ENCODE results near the gene NTN3. TPM values are rescaled to one million over a fixed set of nuclear protein-coding genes. Genes with fewer than 3 reads are reported as not detected.

Gene NTN3
- total and polyA plus RNA-seq, 2 donors from 2014 or later = 0.28 TPM; not detected in 1

DNA sequence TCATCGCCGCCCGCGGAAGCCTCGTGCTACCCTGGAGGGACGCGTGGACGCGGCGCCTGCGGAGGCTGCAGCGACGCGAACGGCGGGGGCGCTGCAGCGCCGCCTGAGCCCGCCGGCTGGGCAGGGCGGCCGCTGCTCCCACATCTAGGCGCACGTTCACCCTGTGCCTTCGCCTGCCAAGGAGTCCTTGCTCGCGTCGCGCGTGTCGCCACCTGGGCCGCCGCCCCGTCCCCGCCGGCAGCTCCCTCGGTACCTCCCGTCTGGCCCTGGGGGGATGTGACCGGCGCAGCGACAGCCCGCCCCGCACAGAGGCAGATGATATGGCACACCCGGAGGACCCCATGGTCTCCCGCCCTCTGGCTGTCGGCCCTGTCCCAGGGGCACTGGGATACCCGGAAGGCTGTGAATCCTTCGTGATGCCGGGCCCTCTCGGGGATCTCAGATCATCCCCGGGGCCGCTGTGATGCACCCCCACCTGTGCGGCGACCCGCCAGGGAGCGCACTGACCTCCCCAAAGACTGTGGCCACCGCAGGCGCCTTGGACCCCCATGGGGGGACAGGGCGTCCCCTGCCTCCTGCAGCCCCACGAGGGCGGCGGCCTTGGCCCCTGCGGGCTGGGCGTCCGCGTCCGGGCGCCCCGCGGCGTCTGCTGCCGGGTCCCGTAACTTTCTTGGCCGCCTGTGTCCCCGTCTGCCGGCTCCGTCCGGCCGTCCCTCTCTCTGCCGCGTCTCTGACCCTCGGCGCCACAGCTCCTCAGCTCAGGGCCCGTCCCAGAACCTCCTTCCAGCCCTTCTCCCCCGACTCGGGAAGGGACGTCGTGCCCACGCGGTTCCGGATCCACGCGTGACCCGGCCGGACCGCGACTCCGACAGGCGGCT, 3.1 kb downstream of the NTN3 start:
- H3K9me3 ChIP-seq (ENCODE audit: control insufficient read depth in 2 of 3, insufficient read depth in 1 of 3, low read length in 3 of 3) = no peaks in the 10 kb centered on the region
- peaks cover 0 to 45% (median 12%) of the 10 kb centered on the region in 3 donors for H3K4me1 ChIP-seq (ENCODE audit: control insufficient read depth in 2 of 3, insufficient read depth in 2 of 3, low read depth in 1 of 3, low read length in 3 of 3)
- FAIRE-seq (no peak), DNase-seq (peak in 4 of 5 donors; percentile 43 to 85 (median 73))
- H3K27me3 ChIP-seq (ENCODE audit: control insufficient read depth, insufficient read depth, low read length) = no peaks in the 10 kb centered on the region
- no peaks in the 10 kb centered on the region for H3K36me3 ChIP-seq (ENCODE audit: control insufficient read depth in 2 of 3, insufficient read depth in 3 of 3, low read length in 3 of 3)
- peak overlapping the region; percentile 44 to 69 (median 58) for H3K4me3 ChIP-seq (ENCODE audit: low read length in 3 of 3)
- TF ChIP-seq, protein P1, sequence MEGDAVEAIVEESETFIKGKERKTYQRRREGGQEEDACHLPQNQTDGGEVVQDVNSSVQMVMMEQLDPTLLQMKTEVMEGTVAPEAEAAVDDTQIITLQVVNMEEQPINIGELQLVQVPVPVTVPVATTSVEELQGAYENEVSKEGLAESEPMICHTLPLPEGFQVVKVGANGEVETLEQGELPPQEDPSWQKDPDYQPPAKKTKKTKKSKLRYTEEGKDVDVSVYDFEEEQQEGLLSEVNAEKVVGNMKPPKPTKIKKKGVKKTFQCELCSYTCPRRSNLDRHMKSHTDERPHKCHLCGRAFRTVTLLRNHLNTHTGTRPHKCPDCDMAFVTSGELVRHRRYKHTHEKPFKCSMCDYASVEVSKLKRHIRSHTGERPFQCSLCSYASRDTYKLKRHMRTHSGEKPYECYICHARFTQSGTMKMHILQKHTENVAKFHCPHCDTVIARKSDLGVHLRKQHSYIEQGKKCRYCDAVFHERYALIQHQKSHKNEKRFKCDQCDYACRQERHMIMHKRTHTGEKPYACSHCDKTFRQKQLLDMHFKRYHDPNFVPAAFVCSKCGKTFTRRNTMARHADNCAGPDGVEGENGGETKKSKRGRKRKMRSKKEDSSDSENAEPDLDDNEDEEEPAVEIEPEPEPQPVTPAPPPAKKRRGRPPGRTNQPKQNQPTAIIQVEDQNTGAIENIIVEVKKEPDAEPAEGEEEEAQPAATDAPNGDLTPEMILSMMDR (IDR thresholded peaks at IDR 0.05; ENCODE audit: borderline replicate concordance, extremely low read depth, insufficient read depth) = peak; percentile 49
- H3K27ac ChIP-seq (ENCODE audit: low read depth in 2 of 2, low read length in 2 of 2) = peak overlapping the region; percentile 87 to 88
- H3K9ac ChIP-seq (ENCODE audit: low read length in 3 of 3) = peak overlapping the region in 2 of 3 donors; percentile 67 to 69
- intact Hi-C loops (cut with DNase I) = no loop called here

DNA sequence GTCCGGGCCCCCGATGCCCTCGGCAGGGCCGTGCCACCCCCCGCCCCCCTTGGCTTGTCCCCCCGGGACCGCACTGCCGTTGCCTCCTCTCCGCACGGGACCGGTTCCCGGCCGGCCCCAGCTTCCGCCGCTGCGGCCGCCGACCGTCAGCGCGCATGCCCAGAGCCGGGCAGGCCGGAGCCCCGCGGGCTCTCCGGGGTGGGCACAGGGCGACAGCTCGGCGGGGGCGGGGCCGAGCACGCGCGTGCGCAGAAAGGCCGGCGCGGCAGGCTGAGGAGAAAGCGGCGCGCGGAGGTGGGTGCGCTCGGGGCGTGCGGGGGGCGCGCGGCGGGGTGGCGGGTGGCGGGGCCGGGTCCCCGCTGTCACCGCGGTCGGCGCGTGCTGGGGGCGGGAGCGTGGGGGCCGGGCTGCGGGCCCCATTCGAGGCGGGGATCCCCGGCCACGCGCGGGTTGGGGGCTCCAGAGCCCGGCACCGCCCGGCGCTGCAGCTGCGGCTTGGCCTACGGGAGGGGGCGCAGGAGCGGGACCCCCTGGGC, 3.8 kb downstream of the NTN3 start, which contains the start of gene TBC1D24:
TSS of gene TBC1D24 (plus strand) at position 251 of the 536 bp plus-strand sequence. CDS start 21,022 bp downstream, outside the sequence.
- DNase-seq = peak; percentile 91 to 96 (median 94)
- TF ChIP-seq, protein P1 (IDR thresholded peaks at IDR 0.05; ENCODE audit: borderline replicate concordance, extremely low read depth, insufficient read depth) = no peak
- Histone ChIP-seq H3K4me1 (ENCODE audit: control insufficient read depth in 2 of 3, insufficient read depth in 2 of 3, low read depth in 1 of 3, low read length in 3 of 3) (peaks cover 0 to 45% (median 12%) of the 10 kb centered on the region in 3 donors), H3K9me3 (ENCODE audit: control insufficient read depth in 2 of 3, insufficient read depth in 1 of 3, low read length in 3 of 3) (no peaks in the 10 kb centered on the region), H3K9ac (ENCODE audit: low read length in 3 of 3) (peak within 1 kb of the TSS in 2 of 3 donors; percentile 67 to 69), H3K27me3 (ENCODE audit: control insufficient read depth, insufficient read depth, low read length) (no peaks in the 10 kb centered on the region), H3K36me3 (ENCODE audit: control insufficient read depth in 2 of 3, insufficient read depth in 3 of 3, low read length in 3 of 3) (no peaks in the 10 kb centered on the region), H3K27ac (ENCODE audit: low read depth in 2 of 2, low read length in 2 of 2) (peak within 1 kb of the TSS; percentile 87 to 88), H3K4me3 (ENCODE audit: low read length in 3 of 3) (peak within 1 kb of the TSS; percentile 44 to 69 (median 61))
- FAIRE-seq = no peak
- intact Hi-C loops (cut with DNase I) = no loop called here

DNA sequence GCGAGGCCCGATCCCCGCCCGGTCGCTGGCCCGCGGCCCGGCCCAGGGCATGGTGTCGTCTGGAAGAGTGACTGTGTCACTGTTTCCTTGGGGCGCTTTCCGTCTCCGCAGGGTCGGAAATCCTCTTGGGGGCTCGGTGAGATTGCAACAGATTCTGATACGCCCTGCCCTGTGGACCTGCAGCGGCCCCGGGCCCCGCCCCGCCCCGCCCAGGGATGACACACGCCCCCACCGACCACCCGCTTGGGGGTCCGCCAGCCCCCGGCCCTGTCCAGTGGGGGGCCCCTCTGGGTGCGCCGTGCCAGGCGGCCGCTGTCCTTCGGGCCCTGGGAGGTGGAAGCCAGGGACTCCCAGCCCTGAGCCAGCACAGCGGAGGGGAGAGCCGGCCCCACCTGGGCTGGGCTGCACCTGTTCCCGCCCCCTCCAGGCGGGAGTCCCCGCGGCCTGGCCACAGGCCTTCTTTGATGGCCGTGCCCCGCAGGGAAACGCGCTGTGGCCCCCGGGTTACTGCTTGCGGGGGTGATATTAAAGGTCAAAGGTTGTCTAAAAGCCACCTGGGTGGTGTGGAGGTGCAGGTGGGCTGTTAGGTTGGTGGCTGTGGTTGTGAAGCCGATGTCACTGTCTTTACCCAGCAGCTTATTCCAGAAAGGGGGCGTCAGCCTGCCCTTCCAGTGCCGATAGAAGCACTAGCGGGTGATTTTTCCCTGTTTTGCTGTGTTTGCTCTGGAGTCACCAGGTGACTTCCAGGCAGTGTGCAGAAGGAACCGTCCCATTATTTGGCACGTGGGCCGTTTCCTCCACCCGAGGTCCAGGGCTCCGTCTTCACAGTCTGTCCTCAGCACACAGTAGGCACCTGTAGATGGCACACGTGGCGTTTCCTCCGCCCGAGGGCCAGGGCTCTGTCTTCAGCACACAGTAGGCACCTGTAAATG, 4.6 kb downstream of the NTN3 start:
- H3K27me3 ChIP-seq (ENCODE audit: control insufficient read depth, insufficient read depth, low read length) = no peaks in the 10 kb centered on the region
- H3K36me3 ChIP-seq (ENCODE audit: control insufficient read depth in 2 of 3, insufficient read depth in 3 of 3, low read length in 3 of 3) = no peaks in the 10 kb centered on the region
- peak in 3 of 5 donors; percentile 27 to 81 (median 78) for DNase-seq
- no peaks in the 10 kb centered on the region for H3K9me3 ChIP-seq (ENCODE audit: control insufficient read depth in 2 of 3, insufficient read depth in 1 of 3, low read length in 3 of 3)
- intact Hi-C loops (cut with DNase I) = no loop called here
- peak overlapping the region; percentile 27 to 68 for H3K27ac ChIP-seq (ENCODE audit: low read depth in 2 of 2, low read length in 2 of 2)
- H3K4me1 ChIP-seq (ENCODE audit: control insufficient read depth in 2 of 3, insufficient read depth in 2 of 3, low read depth in 1 of 3, low read length in 3 of 3) = peaks cover 0 to 49% (median 16%) of the 10 kb centered on the region in 3 donors
- TF ChIP-seq, protein P1 (IDR thresholded peaks at IDR 0.05; ENCODE audit: borderline replicate concordance, extremely low read depth, insufficient read depth) = no peak
- H3K9ac ChIP-seq (ENCODE audit: low read length in 3 of 3) = peak overlapping the region in 2 of 3 donors; percentile 37 to 55
- no peak for FAIRE-seq
- peak overlapping the region; percentile 6 to 61 (median 36) for H3K4me3 ChIP-seq (ENCODE audit: low read length in 3 of 3)

All from kidney (tissue), 14 donors.